ENCODE data around the gene NOL12.

NOL12 gene

GRCh38 chr22:37681556-37682049 lies 4.5 kb upstream of the NOL12 start (continued):
- TF ChIP-seq ZBTB44 (tag by site-specific recombination; IDR thresholded peaks at IDR 0.05) = no peak
- peak; percentile 32 for TF ChIP-seq SP7 (tag by site-specific recombination; IDR thresholded peaks at IDR 0.05)
- TF ChIP-seq TSHZ1 (tag by site-specific recombination; IDR thresholded peaks at IDR 0.05; ENCODE audit: borderline replicate concordance) = no peak

GRCh38 chr22:37684803-37685615 lies 1.1 kb upstream of the NOL12 start:
- Histone ChIP-seq H3K4me1 (ENCODE audit: control insufficient read depth, insufficient read depth, low read length) (peaks cover 2% of the 10 kb centered on the region; the same call in 1 of the 2 replicates), H3K9me3 (ENCODE audit: control insufficient read depth, insufficient read depth, low read depth, low read length) (no peaks in the 10 kb centered on the region), H3K36me3 (ENCODE audit: control insufficient read depth in 2 of 2, insufficient read depth in 1 of 2, low read length in 2 of 2) (peaks cover 0 to 19% of the 10 kb centered on the region in 2 experiments; a peak in 1 of 3 replicates), H3K27ac (ENCODE audit: extremely low read depth, low read depth, low read length) (no peak overlapping the region), H3K4me3 (ENCODE audit: low read depth, low read length) (no peak overlapping the region)
- TF ChIP-seq ZNF138 (tag by site-specific recombination; IDR thresholded peaks at IDR 0.05; ENCODE audit: borderline replicate concordance) (no peak), ZBTB44 (tag by site-specific recombination; IDR thresholded peaks at IDR 0.05) (no peak), ZNF639 (tag by site-specific recombination; IDR thresholded peaks at IDR 0.05) (no peak), ZBTB20 (tag by site-specific recombination; IDR thresholded peaks at IDR 0.05) (peak; percentile 31; the same call in 1 of the 2 replicates), ZNF114 (tag by site-specific recombination; IDR thresholded peaks at IDR 0.05) (no peak)
- CTCF ChIA-PET = interaction anchor here (0.6 to 15.8 kb wide), 8 partner anchors 10 to 792 kb away, joined by 3 to 353 read pairs (median 5); partner anchors contain the start of genes LGALS1 and SH3BP1
- POLR2A ChIA-PET = interaction anchor here (0.9 to 2.5 kb wide), 2 partner anchors 24 to 27 kb away, joined by 6 to 23 read pairs; partner anchors contain the start of gene PDXP

GRCh38 chr22:37690407-37690806 lies 4.3 kb downstream of the NOL12 start:
- POLR2A ChIA-PET = no interaction called here
- peaks cover 2% of the 10 kb centered on the region; the same call in 1 of the 2 replicates for H3K4me1 ChIP-seq (ENCODE audit: control insufficient read depth, insufficient read depth, low read length)
- CTCF ChIA-PET = interaction anchor here (1.2 kb wide), 1 partner anchor 9 kb away, joined by 3 read pairs; no protein-coding TSS in a partner anchor
- H3K4me3 ChIP-seq (ENCODE audit: low read depth, low read length) = no peak overlapping the region
- H3K9me3 ChIP-seq (ENCODE audit: control insufficient read depth, insufficient read depth, low read depth, low read length) = no peaks in the 10 kb centered on the region
- peaks cover 10 to 57% of the 10 kb centered on the region in 2 experiments; a peak in 2 of 3 replicates for H3K36me3 ChIP-seq (ENCODE audit: control insufficient read depth in 2 of 2, insufficient read depth in 1 of 2, low read length in 2 of 2)
- H3K27ac ChIP-seq (ENCODE audit: extremely low read depth, low read depth, low read length) = no peak overlapping the region
- TF ChIP-seq ZNF37A (tag by site-specific recombination; IDR thresholded peaks at IDR 0.05) (no peak), PRDM4 (tag by site-specific recombination; IDR thresholded peaks at IDR 0.05) (no peak), FEZF1 (tag by site-specific recombination; IDR thresholded peaks at IDR 0.05) (no peak), ZNF660 (tag by site-specific recombination; IDR thresholded peaks at IDR 0.05) (no peak), ZBTB21 (tag by site-specific recombination; IDR thresholded peaks at IDR 0.05) (no peak), ZNF747 (tag by site-specific recombination; IDR thresholded peaks at IDR 0.05) (no peak), ZNF580 (tag by site-specific recombination; IDR thresholded peaks at IDR 0.05) (no peak), ZBTB26 (tag by site-specific recombination; optimal IDR thresholded peaks at IDR 0.05) (no peak), ZNF530 (tag by site-specific recombination; IDR thresholded peaks at IDR 0.05; ENCODE audit: low read depth) (no peak)
